Right ventricle myocardium superior (tissue), 1 donor: ENCODE data around the gene DIP2C. TPM values are rescaled to one million over a fixed set of nuclear protein-coding genes. Genes with fewer than 3 reads are reported as not detected.

ENCODE experiments used
- ATAC-seq: fragments of 200-7000 bp; cut with Tn5 transposase; one replicate; pipeline ENCODE4 v1.9.1; 2020; ENCODE audit warnings: mild to moderate bottlenecking; ENCODE audit not compliant: poor library complexity
- DNase-seq: peaks from one replicate; pipeline ENCODE4 v3.0.0-alpha.2; 2020
- intact Hi-C: fragments of 100-400 bp; cut with DNase I; formaldehyde crosslinking; loops from one replicate; pipeline ENCODE4 v1.11.2; 2022
- total RNA-seq: library from RNA; stranded (reverse); fragmentation: NEBNext Ultra II Directional; extraction: Animal tissue kit (Norgen Biotek cat#: 25700); gene quantifications from one replicate; pipeline ENCODE4 v1.2.1, GENCODE V29; 2021
- donor health status: DM: no; HTN: yes; CAD: no; lungs with severe emphysema.

DIP2C gene
- total RNA-seq, 1 donor from 2014 or later, result 29.1 TPM

- no peak for ATAC-seq
- no peak for DNase-seq
- intact Hi-C loops, result no loop called here
Measured at GRCh38 chr10:422675-423074, 266.8 kb downstream of the DIP2C start.

GRCh38 chr10:422241-422640 is 267.2 kb downstream of the DIP2C start:
- intact Hi-C loops, result no loop called here
- ATAC-seq, result no peak
- no peak for DNase-seq

GRCh38 chr10:421170-421569 is 268.3 kb downstream of the DIP2C start:
- ATAC-seq (no peak), DNase-seq (no peak)
- intact Hi-C loops, result no loop called here

- intact Hi-C loops, result no loop called here
- no peak for ATAC-seq
- DNase-seq, result no peak
Measured at GRCh38 chr10:420154-421121, 269.0 kb downstream of the DIP2C start.

GRCh38 chr10:418894-419293 is 270.6 kb downstream of the DIP2C start:
- intact Hi-C loops, result no loop called here
- DNase-seq (no peak), ATAC-seq (no peak)

- intact Hi-C loops, result no loop called here
- DNase-seq (no peak), ATAC-seq (no peak)
Measured at GRCh38 chr10:418226-418625, 271.2 kb downstream of the DIP2C start.

GRCh38 chr10:416091-416515 is 273.4 kb downstream of the DIP2C start:
- intact Hi-C loops, result no loop called here
- DNase-seq (no peak), ATAC-seq (no peak)

GRCh38 chr10:413662-414071 is 275.8 kb downstream of the DIP2C start:
- intact Hi-C loops, result no loop called here
- no peak for DNase-seq
- no peak for ATAC-seq

- ATAC-seq (no peak), DNase-seq (no peak)
- intact Hi-C loops, result no loop called here
Measured at GRCh38 chr10:412109-412508, 277.4 kb downstream of the DIP2C start.

GRCh38 chr10:411603-412002 is 277.9 kb downstream of the DIP2C start:
- DNase-seq, result no peak
- ATAC-seq, result no peak
- intact Hi-C loops, result no loop called here

GRCh38 chr10:409408-410040 is 279.9 kb downstream of the DIP2C start:
- peak; percentile 91 for ATAC-seq
- intact Hi-C loops, result no loop called here
- DNase-seq, result no peak

- intact Hi-C loops, result no loop called here
- ATAC-seq (no peak), DNase-seq (no peak)
Measured at GRCh38 chr10:408236-408635, 281.2 kb downstream of the DIP2C start.

- intact Hi-C loops, result no loop called here
- DNase-seq (no peak), ATAC-seq (no peak)
Measured at GRCh38 chr10:406976-407375, 282.5 kb downstream of the DIP2C start.

- DNase-seq, result no peak
- ATAC-seq, result no peak
- intact Hi-C loops, result no loop called here
Measured at GRCh38 chr10:405648-406047, 283.8 kb downstream of the DIP2C start.

- intact Hi-C loops, result no loop called here
- DNase-seq (no peak), ATAC-seq (no peak)
Measured at GRCh38 chr10:404991-405390, 284.5 kb downstream of the DIP2C start.

- ATAC-seq (no peak), DNase-seq (no peak)
- intact Hi-C loops, result no loop called here
Measured at GRCh38 chr10:404346-404745, 285.1 kb downstream of the DIP2C start.

- DNase-seq, result no peak
- ATAC-seq, result no peak
- intact Hi-C loops, result no loop called here
Measured at GRCh38 chr10:398954-399353, 290.5 kb downstream of the DIP2C start.

GRCh38 chr10:397321-398068 is 292.0 kb downstream of the DIP2C start:
- DNase-seq, result no peak
- ATAC-seq, result no peak
- intact Hi-C loops, result no loop called here

- ATAC-seq (peak; percentile 57), DNase-seq (no peak)
- intact Hi-C loops, result no loop called here
Measured at GRCh38 chr10:396535-397220, 292.8 kb downstream of the DIP2C start.
